PC-3 (cell line): ENCODE data around the gene MMP15. TPM values are rescaled to one million over a fixed set of nuclear protein-coding genes. Genes with fewer than 3 reads are reported as not detected.

ENCODE experiments used
- ATAC-seq: fragments of 200-7000 bp; cut with Tn5 transposase; 2 replicates; pipeline ENCODE4 v1.9.1; 2020; ENCODE audit warnings: mild to moderate bottlenecking, moderate library complexity
- BruUV-seq: library from RNA; stranded (reverse); fragments of 400-500 nt; replicated peaks from 2 replicates; lab custom pipeline; 2021; lab: Mats Ljungman, UMichigan
- CTCF ChIA-PET: fragments of 300-600 bp; sonication (Branson Sonifier 250); formaldehyde crosslinking; loops from one replicate; lab custom pipeline; 2022; ENCODE audit warnings: antibody characterized with exemption; lab: Charles Lee
- POLR2A ChIA-PET: fragments of 300-600 bp; sonication (Branson Sonifier 250); formaldehyde crosslinking; loops from one replicate; lab custom pipeline; 2022; ENCODE audit warnings: antibody characterized with exemption; ENCODE audit not compliant: unreplicated experiment; lab: Charles Lee
- DNase-seq: peaks from one replicate; pipeline ENCODE4 v3.0.0-alpha.2; 2015
- H2AFZ ChIP-seq: fragments of 300-600 bp; sonication (generic); 2 replicates; pipeline ENCODE4 v1.6.0; 2016; ENCODE audit warnings: antibody characterized with exemption, low read length
- H3F3A ChIP-seq: fragments of 300-600 bp; sonication (generic); one replicate; pipeline ENCODE4 v1.6.0; 2017; ENCODE audit warnings: antibody characterized with exemption, low read length, control low read depth, mild to moderate bottlenecking; ENCODE audit not compliant: unreplicated experiment
- H3K27ac ChIP-seq: fragments of 300-600 bp; sonication (generic); 2 replicates; pipeline ENCODE4 v1.5.1; 2016; ENCODE audit warnings: mild to moderate bottlenecking, low read length
- H3K27me3 ChIP-seq: fragments of 300-600 bp; sonication (generic); 2 replicates; pipeline ENCODE4 v1.6.1; 2016; ENCODE audit warnings: low read length, mixed read lengths
- H3K36me3 ChIP-seq: fragments of 300-600 bp; sonication (generic); 2 replicates; pipeline ENCODE4 v1.6.1; 2016; ENCODE audit warnings: low read depth, mixed run types, low read length, mixed read lengths
- H3K4me1 ChIP-seq: fragments of 300-600 bp; sonication (generic); 2 replicates; pipeline ENCODE4 v1.5.1; 2016; ENCODE audit warnings: low read length; ENCODE audit not compliant: insufficient read depth
- H3K4me2 ChIP-seq: fragments of 300-600 bp; sonication (generic); 2 replicates; pipeline ENCODE4 v1.6.0; 2016; ENCODE audit warnings: low read length
- H3K4me3 ChIP-seq: fragments of 300-600 bp; sonication (generic); 2 replicates; pipeline ENCODE4 v1.5.1; 2016; ENCODE audit warnings: mild to moderate bottlenecking, low read length, mixed read lengths
- H3K79me2 ChIP-seq: fragments of 300-600 bp; sonication (generic); 2 replicates; pipeline ENCODE4 v1.6.1; 2017; ENCODE audit warnings: low read length, mixed read lengths
- H3K9ac ChIP-seq: fragments of 300-600 bp; sonication (generic); 2 replicates; pipeline ENCODE4 v1.6.0; 2016; ENCODE audit warnings: mild to moderate bottlenecking, low read length
- H3K9me2 ChIP-seq: fragments of 300-600 bp; sonication (generic); replicated peaks from 2 replicates; pipeline ENCODE4 v1.6.1; 2016; ENCODE audit warnings: mixed run types, low read length, mixed read lengths
- H3K9me3 ChIP-seq: fragments of 300-600 bp; sonication (generic); 2 replicates; pipeline ENCODE4 v1.6.1; 2016; ENCODE audit warnings: low read length, mixed read lengths
- H4K20me1 ChIP-seq: fragments of 300-600 bp; sonication (generic); 2 replicates; pipeline ENCODE4 v1.6.1; 2016; ENCODE audit warnings: low read length, mixed read lengths
- CTCF ChIP-seq: fragments of 300-600 bp; sonication (generic); conservative IDR thresholded peaks from 2 replicates; pipeline ENCODE4 v1.5.1; 2017; ENCODE audit warnings: antibody characterized with exemption, low read depth, mild to moderate bottlenecking, low read length
- EZH2 ChIP-seq: fragments of 300-600 bp; sonication (generic); IDR thresholded peaks from one replicate; pipeline ENCODE4 v1.6.1; 2017; ENCODE audit warnings: antibody characterized with exemption, mild to moderate bottlenecking, low read length; ENCODE audit not compliant: unreplicated experiment
- EZH2phosphoT487 ChIP-seq: fragments of 300-600 bp; sonication (generic); IDR thresholded peaks from 2 replicates; pipeline ENCODE4 v1.6.1; 2018; ENCODE audit warnings: mild to moderate bottlenecking, antibody characterized with exemption, low read length, borderline replicate concordance
- intact Hi-C: fragments of 100-400 bp; cut with micrococcal nuclease; formaldehyde crosslinking; loops from 2 replicates; pipeline ENCODE4 v1.9.0; 2023
- total RNA-seq: library from RNA; depleted of rRNA; stranded (reverse); fragments of >200 nt; gene quantifications from 2 replicates; pipeline ENCODE4 v1.2.3, GENCODE V29; 2014

MMP15 gene
- total RNA-seq, 1 experiment from 2014 or later: 6.3 TPM

GRCh38 chr16:57981636-57982035, 43.9 kb upstream of the MMP15 start:
- BruUV-seq: no TSS peak
- Histone ChIP-seq H3K9me3 (no peaks in the 10 kb centered on the region), H3F3A (no peaks in the 10 kb centered on the region), H3K79me2 (no peaks in the 10 kb centered on the region), H3K4me3 (no peak overlapping the region), H3K4me2 (no peak overlapping the region), H3K9me2 (no peaks in the 10 kb centered on the region), H3K27ac (no peak overlapping the region), H3K9ac (no peak overlapping the region), H3K36me3 (no peaks in the 10 kb centered on the region), H2AFZ (no peak overlapping the region), H4K20me1 (no peaks in the 10 kb centered on the region), H3K4me1 (no peaks in the 10 kb centered on the region), H3K27me3 (no peaks in the 10 kb centered on the region)
- no peak for ATAC-seq
- ChIA-PET POLR2A (no interaction called here), CTCF (no interaction called here)
- intact Hi-C loops: no loop called here
- TF ChIP-seq EZH2 (no peak), CTCF (no peak), EZH2phosphoT487 (no peak)
- DNase-seq: no peak

- intact Hi-C loops: no loop called here
- Histone ChIP-seq H3K27ac (no peak overlapping the region), H4K20me1 (no peaks in the 10 kb centered on the region), H3K4me1 (no peaks in the 10 kb centered on the region), H3K9ac (no peak overlapping the region), H3F3A (no peaks in the 10 kb centered on the region), H3K9me3 (no peaks in the 10 kb centered on the region), H3K36me3 (no peaks in the 10 kb centered on the region), H3K9me2 (no peaks in the 10 kb centered on the region), H3K79me2 (no peaks in the 10 kb centered on the region), H3K4me2 (no peak overlapping the region), H3K27me3 (no peaks in the 10 kb centered on the region), H3K4me3 (no peak overlapping the region), H2AFZ (no peak overlapping the region)
- POLR2A ChIA-PET: no interaction called here
- ATAC-seq (no peak), DNase-seq (no peak)
- no peak for TF ChIP-seq EZH2phosphoT487
- TF ChIP-seq CTCF: no peak
- TF ChIP-seq EZH2: no peak
- CTCF ChIA-PET: no interaction called here
- no TSS peak for BruUV-seq
Measured at GRCh38 chr16:57982385-57982784, 43.2 kb upstream of the MMP15 start.

GRCh38 chr16:57984443-57985203, 40.9 kb upstream of the MMP15 start:
- ChIA-PET POLR2A (no interaction called here), CTCF (interaction anchor here (0.6 kb wide), 1 partner anchor 676 kb away, joined by 3 read pairs; no protein-coding TSS in a partner anchor)
- Histone ChIP-seq H3K9me2 (no peaks in the 10 kb centered on the region), H3K4me2 (no peak overlapping the region), H3K9ac (no peak overlapping the region), H3K27ac (no peak overlapping the region), H3K4me3 (no peak overlapping the region), H3K79me2 (no peaks in the 10 kb centered on the region), H3K9me3 (no peaks in the 10 kb centered on the region), H2AFZ (no peak overlapping the region), H3K27me3 (no peaks in the 10 kb centered on the region), H4K20me1 (no peaks in the 10 kb centered on the region), H3K4me1 (no peaks in the 10 kb centered on the region), H3F3A (no peaks in the 10 kb centered on the region), H3K36me3 (no peaks in the 10 kb centered on the region)
- DNase-seq (no peak), ATAC-seq (no peak; the same call in 1 of the 2 replicates)
- TF ChIP-seq EZH2phosphoT487: no peak
- no peak for TF ChIP-seq EZH2
- TF ChIP-seq CTCF: no peak
- intact Hi-C loops: no loop called here
- BruUV-seq: no TSS peak
